ENCODE data around the gene IL3. TPM values are rescaled to one million over a fixed set of nuclear protein-coding genes. Genes with fewer than 3 reads are reported as not detected.

IL3 gene
- total RNA-seq, 1 donor from 2014 or later = not detected

DNA sequence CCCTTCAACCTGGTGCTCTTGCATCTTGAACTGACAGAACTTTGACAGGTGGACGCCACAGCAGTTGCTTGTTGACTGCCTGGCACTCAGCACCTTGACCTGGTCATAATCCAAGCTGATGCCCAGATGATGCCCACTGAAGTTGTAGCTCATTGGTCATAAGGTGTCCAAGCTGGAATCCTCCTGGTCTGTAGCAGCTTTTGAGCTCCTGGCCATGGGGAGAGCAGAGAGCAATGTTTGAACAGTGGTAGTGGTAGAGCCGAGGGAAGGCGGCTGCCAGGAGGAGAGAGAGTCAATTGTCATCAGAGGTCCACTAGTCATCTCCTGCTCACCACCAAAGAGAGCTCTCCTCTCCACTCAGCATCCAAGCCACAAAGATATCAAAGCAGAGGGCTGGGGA, 36.4 kb downstream of the IL3 start:
- Histone ChIP-seq H3K4me1 (no peaks in the 10 kb centered on the region), H2AFZ (replicated peaks) (no peak overlapping the region), H3K27ac (no peak overlapping the region), H3K27me3 (no peaks in the 10 kb centered on the region), H3K4me2 (no peak overlapping the region), H4K20me1 (ENCODE audit: low read depth) (no peaks in the 10 kb centered on the region), H3K79me2 (ENCODE audit: low read depth) (no peaks in the 10 kb centered on the region), H3K9ac (no peak overlapping the region), H3K36me3 (no peaks in the 10 kb centered on the region), H3K9me3 (ENCODE audit: low read depth) (no peaks in the 10 kb centered on the region), H3F3A (ENCODE audit: low read depth) (no peaks in the 10 kb centered on the region), H3K4me3 (no peak overlapping the region)
- Mint-ChIP-seq H3K4me3 (no peak overlapping the region), H3K27me3 (ENCODE audit: insufficient read depth, low read depth) (peaks cover 11% of the 10 kb centered on the region), H3K27ac (no peak overlapping the region), H3K36me3 (no peaks in the 10 kb centered on the region), H3K4me1 (no peaks in the 10 kb centered on the region), H3K9me3 (peaks cover 2% of the 10 kb centered on the region)
- TF ChIP-seq EZH2phosphoT487 (IDR thresholded peaks at IDR 0.05) (no peak), EZH2 (IDR thresholded peaks at IDR 0.05) (no peak)
- TF ChIP-seq, protein P1, sequence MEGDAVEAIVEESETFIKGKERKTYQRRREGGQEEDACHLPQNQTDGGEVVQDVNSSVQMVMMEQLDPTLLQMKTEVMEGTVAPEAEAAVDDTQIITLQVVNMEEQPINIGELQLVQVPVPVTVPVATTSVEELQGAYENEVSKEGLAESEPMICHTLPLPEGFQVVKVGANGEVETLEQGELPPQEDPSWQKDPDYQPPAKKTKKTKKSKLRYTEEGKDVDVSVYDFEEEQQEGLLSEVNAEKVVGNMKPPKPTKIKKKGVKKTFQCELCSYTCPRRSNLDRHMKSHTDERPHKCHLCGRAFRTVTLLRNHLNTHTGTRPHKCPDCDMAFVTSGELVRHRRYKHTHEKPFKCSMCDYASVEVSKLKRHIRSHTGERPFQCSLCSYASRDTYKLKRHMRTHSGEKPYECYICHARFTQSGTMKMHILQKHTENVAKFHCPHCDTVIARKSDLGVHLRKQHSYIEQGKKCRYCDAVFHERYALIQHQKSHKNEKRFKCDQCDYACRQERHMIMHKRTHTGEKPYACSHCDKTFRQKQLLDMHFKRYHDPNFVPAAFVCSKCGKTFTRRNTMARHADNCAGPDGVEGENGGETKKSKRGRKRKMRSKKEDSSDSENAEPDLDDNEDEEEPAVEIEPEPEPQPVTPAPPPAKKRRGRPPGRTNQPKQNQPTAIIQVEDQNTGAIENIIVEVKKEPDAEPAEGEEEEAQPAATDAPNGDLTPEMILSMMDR (IDR thresholded peaks at IDR 0.05) = no peak
- no peak for DNase-seq (ENCODE audit: low spot score)

DNA sequence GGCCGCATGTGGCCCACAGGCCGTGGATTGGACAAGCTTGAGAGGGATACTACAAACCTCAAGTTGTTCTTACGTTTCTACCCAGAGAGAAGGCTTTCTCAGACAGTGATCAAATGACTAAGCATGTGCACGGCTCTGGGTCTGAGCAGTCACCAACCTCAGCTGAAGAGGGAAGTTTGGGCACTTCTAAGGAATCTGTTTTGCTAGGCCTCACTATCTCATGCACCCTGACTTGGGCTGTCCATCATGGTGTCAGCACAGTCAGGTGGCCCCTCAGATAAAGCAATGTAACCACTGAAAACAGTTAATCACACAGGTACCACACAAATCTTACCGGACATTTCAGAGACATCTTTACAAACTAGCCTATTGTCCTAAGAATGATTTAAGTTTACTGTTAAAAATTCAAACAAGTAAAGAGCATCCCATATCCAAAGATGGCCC, 37.7 kb downstream of the IL3 start:
- Histone ChIP-seq H3K4me3 (no peak overlapping the region), H3K27me3 (no peaks in the 10 kb centered on the region), H2AFZ (replicated peaks) (no peak overlapping the region), H3K4me2 (no peak overlapping the region), H3K9ac (no peak overlapping the region), H3K9me3 (ENCODE audit: low read depth) (no peaks in the 10 kb centered on the region), H3K36me3 (no peaks in the 10 kb centered on the region), H3K4me1 (no peaks in the 10 kb centered on the region), H4K20me1 (ENCODE audit: low read depth) (no peaks in the 10 kb centered on the region), H3K27ac (no peak overlapping the region), H3K79me2 (ENCODE audit: low read depth) (no peaks in the 10 kb centered on the region), H3F3A (ENCODE audit: low read depth) (no peaks in the 10 kb centered on the region)
- no peaks in the 10 kb centered on the region for H3K36me3 Mint-ChIP-seq
- peaks cover 2% of the 10 kb centered on the region for H3K9me3 Mint-ChIP-seq
- peaks cover 11% of the 10 kb centered on the region for H3K27me3 Mint-ChIP-seq (ENCODE audit: insufficient read depth, low read depth)
- no peak for TF ChIP-seq EZH2phosphoT487 (IDR thresholded peaks at IDR 0.05)
- DNase-seq (ENCODE audit: low spot score) = no peak
- no peak overlapping the region for H3K27ac Mint-ChIP-seq
- H3K4me3 Mint-ChIP-seq = no peak overlapping the region
- H3K4me1 Mint-ChIP-seq = no peaks in the 10 kb centered on the region

DNA sequence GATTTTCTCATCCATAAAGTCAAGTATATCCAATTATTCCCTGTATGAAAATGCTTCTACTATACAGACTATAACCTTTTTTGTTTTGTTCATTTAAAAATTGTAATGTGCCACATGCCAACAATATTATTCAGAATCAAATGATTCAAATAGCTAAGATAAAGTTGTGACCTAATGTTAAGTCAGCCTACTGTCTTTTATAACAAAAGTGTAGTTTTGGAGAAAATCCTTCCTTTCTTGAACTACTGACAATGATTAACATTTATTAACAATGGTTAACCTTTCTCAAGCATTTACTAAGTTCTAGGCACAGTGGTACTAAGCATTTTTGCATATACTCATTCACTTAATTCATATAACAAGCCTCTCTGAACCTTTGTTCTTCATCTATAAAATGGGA, 38.2 kb downstream of the IL3 start:
- Histone ChIP-seq H3K4me1 (no peaks in the 10 kb centered on the region), H2AFZ (replicated peaks) (no peak overlapping the region), H3K79me2 (ENCODE audit: low read depth) (no peaks in the 10 kb centered on the region), H3K4me3 (no peak overlapping the region), H3K36me3 (no peaks in the 10 kb centered on the region), H3K4me2 (no peak overlapping the region), H4K20me1 (ENCODE audit: low read depth) (no peaks in the 10 kb centered on the region), H3K9me3 (ENCODE audit: low read depth) (no peaks in the 10 kb centered on the region), H3K9ac (no peak overlapping the region), H3K27ac (no peak overlapping the region), H3F3A (ENCODE audit: low read depth) (no peaks in the 10 kb centered on the region), H3K27me3 (no peaks in the 10 kb centered on the region)
- H3K27ac Mint-ChIP-seq = no peak overlapping the region
- no peaks in the 10 kb centered on the region for H3K4me1 Mint-ChIP-seq
- DNase-seq (ENCODE audit: low spot score) = no peak
- H3K9me3 Mint-ChIP-seq = peaks cover 2% of the 10 kb centered on the region
- peaks cover 11% of the 10 kb centered on the region for H3K27me3 Mint-ChIP-seq (ENCODE audit: insufficient read depth, low read depth)
- TF ChIP-seq, protein P1 (IDR thresholded peaks at IDR 0.05) = no peak
- TF ChIP-seq EZH2phosphoT487 (IDR thresholded peaks at IDR 0.05) (no peak), EZH2 (IDR thresholded peaks at IDR 0.05) (no peak)
- H3K4me3 Mint-ChIP-seq = no peak overlapping the region
- no peaks in the 10 kb centered on the region for H3K36me3 Mint-ChIP-seq

DNA sequence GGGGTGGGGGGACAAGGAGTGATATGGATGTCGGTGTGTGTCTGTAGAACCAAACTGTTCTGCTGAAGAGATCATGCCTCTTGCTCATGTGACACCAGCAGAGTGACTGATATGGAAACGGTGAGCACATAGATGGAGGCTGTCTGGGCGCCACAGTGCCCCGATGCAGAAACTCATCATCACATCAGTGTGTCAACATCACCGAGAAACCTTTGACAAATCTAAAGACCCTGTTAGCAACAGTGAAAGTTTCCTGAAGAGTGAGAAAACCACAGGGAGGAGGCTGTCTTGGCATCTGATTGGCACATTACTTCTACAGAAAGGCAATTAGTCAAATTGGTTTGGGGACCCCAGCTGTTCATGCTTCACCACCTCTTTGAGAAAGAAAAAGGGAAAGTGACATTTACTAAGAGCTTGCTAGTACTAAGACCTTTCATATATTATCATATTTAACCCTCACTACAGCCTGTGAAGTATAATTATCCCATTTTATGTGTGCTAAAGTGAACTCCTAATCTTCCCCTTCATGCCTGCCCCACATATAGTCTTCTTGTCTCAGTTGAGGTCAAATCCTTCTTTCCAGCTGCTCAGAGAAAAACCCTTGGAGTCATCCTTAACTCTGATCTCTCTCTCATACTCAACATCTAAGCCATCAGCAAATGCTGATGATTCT, 38.8 kb downstream of the IL3 start:
- no peak overlapping the region for H3K27ac Mint-ChIP-seq
- Histone ChIP-seq H3F3A (ENCODE audit: low read depth) (no peaks in the 10 kb centered on the region), H3K9ac (no peak overlapping the region), H3K4me1 (no peaks in the 10 kb centered on the region), H3K4me3 (no peak overlapping the region), H3K9me3 (ENCODE audit: low read depth) (no peaks in the 10 kb centered on the region), H3K4me2 (no peak overlapping the region), H4K20me1 (ENCODE audit: low read depth) (no peaks in the 10 kb centered on the region), H2AFZ (replicated peaks) (no peak overlapping the region), H3K27me3 (no peaks in the 10 kb centered on the region), H3K36me3 (no peaks in the 10 kb centered on the region), H3K27ac (no peak overlapping the region), H3K79me2 (ENCODE audit: low read depth) (no peaks in the 10 kb centered on the region)
- no peaks in the 10 kb centered on the region for H3K4me1 Mint-ChIP-seq
- DNase-seq (ENCODE audit: low spot score) = no peak
- TF ChIP-seq EZH2phosphoT487 (IDR thresholded peaks at IDR 0.05) (no peak), EZH2 (IDR thresholded peaks at IDR 0.05) (no peak)
- TF ChIP-seq, protein P1 (IDR thresholded peaks at IDR 0.05) = no peak
- no peaks in the 10 kb centered on the region for H3K9me3 Mint-ChIP-seq
- H3K27me3 Mint-ChIP-seq (ENCODE audit: insufficient read depth, low read depth) = peaks cover 11% of the 10 kb centered on the region
- H3K4me3 Mint-ChIP-seq = no peak overlapping the region
- H3K36me3 Mint-ChIP-seq = no peaks in the 10 kb centered on the region
